Activated CD4-positive, alpha-beta T cell treated with anti-CD3 and anti-CD28 coated beads, Interleukin-2, amount 50 U/mL, for 4 hours (primary cell): ENCODE data around the gene ANKS1A.
"Not testable (repeated sequence)": the region's sequence is repeated elsewhere in the genome, so short reads cannot be mapped to it uniquely, and the experiment has no call there.

Source experiments
- DNase-seq, 2 experiments: peaks; one replicate each; pipeline ENCODE4 v3.0.0-alpha.2; 2020

ANKS1A gene, protein sequence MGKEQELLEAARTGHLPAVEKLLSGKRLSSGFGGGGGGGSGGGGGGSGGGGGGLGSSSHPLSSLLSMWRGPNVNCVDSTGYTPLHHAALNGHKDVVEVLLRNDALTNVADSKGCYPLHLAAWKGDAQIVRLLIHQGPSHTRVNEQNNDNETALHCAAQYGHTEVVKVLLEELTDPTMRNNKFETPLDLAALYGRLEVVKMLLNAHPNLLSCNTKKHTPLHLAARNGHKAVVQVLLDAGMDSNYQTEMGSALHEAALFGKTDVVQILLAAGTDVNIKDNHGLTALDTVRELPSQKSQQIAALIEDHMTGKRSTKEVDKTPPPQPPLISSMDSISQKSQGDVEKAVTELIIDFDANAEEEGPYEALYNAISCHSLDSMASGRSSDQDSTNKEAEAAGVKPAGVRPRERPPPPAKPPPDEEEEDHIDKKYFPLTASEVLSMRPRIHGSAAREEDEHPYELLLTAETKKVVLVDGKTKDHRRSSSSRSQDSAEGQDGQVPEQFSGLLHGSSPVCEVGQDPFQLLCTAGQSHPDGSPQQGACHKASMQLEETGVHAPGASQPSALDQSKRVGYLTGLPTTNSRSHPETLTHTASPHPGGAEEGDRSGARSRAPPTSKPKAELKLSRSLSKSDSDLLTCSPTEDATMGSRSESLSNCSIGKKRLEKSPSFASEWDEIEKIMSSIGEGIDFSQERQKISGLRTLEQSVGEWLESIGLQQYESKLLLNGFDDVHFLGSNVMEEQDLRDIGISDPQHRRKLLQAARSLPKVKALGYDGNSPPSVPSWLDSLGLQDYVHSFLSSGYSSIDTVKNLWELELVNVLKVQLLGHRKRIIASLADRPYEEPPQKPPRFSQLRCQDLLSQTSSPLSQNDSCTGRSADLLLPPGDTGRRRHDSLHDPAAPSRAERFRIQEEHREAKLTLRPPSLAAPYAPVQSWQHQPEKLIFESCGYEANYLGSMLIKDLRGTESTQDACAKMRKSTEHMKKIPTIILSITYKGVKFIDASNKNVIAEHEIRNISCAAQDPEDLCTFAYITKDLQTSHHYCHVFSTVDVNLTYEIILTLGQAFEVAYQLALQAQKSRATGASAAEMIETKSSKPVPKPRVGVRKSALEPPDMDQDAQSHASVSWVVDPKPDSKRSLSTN

DNA sequence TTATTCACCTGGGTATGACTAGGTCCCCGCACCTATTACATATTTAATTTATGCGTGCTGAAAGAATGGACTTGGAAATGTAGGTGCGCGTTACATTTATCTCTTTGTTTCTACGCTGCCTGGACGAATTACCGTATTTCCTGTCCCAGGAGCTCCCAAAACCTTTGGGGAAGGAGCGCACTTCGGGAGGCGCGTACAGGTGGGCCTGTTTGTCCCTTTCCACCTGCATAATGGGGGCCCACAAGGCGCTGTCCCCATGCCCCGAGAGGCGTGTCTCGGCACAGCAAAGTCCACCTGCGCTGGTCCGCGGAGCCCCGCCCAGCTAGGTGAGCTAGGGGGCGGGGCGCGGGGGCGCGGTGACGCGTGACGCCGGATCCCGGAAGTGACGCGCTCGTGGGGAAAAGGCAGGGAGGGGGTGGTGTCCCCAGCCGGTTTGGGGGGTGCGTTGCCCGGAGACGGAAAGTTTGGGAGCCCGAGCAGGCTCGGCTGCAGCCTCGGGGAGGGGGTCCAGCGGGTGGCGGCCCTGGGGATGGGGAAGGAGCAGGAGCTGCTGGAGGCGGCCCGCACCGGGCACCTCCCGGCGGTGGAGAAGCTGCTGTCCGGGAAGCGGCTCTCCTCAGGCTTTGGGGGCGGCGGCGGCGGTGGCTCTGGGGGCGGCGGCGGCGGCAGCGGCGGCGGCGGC lies at the start of gene ANKS1A:
Gene ANKS1A (plus strand): TSS at position 382 of the 682 bp plus-strand sequence. CDS start 148 bp downstream, at position 530.
- peak; percentile 89 for DNase-seq

DNA sequence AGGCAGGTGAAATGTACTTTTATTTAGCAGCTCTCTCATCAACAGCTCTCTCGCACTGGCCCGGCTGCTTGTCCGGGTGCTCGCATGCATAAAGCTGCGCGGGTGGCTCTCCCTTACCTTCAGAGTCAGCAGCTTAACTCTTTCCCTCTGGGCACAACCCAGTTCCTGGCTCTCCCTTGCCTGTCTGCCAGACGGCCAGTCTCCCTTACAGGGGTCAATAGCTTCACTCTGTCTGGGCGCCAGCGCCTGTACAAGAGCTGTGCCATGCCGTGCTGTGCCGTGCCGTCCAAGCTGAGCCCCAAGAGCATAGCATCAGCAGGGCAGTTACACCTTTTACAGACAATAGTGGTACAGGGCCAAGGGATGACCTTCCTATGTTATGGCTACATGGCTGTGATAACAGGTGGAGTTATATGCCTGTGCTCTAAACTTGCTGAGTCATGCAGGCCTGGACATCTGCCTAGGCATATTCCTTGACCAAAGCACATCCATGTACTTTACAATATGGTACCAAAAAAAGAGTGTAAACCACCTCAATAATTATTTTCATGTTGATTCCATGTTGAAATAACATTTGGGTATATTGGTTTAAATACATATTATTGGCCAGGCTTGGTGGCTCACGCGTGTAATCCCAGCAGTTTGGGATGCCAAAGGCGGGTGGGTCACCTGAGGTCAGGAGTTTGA lies 49.2 kb upstream of the ANKS1A start:
- no peak for DNase-seq

DNA sequence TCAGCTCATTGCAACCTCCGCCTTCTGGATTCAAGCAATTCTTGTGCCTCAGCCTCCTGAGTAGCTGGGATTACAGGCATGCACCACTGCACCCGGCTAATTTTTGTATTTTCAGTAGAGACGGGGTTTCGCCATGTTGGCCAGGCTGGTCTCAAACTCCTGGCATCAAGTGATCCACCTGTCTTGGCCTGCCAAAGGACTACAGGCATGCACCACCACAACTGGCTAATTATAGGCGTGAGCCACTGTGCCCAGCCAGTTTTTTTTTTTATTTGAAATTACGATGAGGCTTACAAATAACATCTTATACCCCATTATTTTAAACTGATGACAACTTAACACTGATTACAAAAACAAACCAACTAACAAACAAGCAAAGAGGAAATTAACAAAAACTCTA lies 40.0 kb upstream of the ANKS1A start:
- not testable (repeated sequence) for DNase-seq

DNA sequence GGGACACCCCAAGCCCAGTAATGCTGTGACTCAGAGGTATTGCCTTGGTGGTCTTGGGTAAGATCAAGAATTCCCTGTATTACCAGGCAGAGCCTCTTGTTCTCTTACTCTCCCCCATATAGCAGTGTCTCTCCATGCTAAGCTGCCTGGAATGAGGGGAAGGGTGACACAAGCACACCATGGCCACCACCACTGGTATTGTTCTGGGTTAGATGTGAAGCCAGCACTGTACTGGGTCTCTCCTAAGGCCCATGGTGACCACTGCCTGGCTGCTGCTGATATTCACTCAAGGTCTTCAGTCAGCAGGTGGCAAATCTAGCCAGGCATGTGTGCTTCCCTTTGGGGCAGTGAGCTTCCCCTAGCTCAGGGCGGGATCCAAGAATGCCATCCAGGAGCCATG lies 37.7 kb upstream of the ANKS1A start:
- no peak for DNase-seq

DNA sequence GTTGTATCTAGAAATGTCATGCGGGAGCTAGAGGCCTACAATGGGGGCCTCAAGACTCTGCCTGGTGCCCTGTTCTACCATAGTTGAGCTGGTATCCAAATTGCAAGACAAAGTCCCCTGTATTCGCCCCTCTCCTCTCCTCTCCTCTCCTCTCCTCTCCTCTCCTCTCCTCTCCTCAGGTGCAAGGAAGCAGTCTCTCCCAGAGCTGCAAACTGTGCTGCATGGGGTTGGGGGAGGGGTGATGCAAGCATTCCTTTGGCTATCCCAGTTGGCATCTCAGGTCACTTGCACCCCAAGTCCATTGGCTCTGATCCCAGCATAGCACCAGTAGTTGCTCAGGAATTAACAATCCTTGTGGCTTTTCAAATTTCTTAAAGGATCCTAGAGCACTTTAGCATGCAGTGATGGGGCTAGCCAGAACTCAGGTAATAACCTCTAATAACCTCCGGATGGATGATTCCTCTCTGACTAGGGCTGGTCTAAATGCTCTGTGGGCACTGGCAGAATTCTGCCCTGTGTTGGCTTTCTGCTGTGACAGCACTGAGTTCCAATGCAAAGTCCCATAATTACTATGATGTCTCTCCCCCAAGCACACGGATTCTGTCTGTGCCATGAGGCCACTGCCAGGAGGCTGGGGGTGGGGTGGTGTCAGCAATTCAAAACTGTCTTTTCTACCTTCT lies 36.5 kb upstream of the ANKS1A start:
- DNase-seq: no peak

DNA sequence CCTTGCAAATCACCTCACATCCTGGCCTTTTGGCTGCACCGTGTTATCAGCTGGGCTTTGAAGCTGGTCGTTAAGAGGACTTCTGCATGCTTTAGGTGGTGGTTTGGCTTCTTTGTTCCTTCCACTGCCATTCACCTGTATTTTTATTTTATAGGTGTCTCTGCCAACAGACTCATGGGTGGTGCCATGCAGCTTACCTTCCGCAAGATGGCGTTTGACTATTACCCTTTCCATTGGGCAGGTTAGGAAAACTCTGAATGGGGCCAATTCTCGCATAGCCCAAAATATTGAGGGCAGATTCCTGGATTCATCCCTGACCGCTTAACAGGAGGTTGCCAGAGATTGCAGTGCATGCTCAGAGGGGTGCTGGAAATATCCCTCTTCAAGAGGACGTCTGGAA lies 33.6 kb upstream of the ANKS1A start:
- no peak for DNase-seq

DNA sequence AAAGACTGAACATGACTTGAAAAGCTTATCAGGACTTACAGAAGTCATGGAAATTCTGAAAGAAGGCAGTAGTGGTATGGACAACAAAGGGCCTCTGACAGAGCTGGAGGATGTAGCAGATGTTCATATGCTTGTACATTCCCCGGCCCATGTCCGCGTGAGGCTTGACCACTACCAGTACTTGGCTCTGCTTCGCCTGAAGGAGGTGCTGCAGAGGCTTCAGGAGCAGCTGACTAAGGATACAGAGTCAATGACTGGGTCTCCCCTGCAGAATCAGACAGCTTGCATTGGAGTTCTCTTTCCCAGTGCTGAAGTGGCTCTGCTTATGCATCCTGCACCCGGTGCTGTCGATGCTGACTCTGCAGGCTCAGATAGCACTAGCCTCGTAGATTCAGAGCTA lies 30.4 kb upstream of the ANKS1A start:
- DNase-seq: no peak

DNA sequence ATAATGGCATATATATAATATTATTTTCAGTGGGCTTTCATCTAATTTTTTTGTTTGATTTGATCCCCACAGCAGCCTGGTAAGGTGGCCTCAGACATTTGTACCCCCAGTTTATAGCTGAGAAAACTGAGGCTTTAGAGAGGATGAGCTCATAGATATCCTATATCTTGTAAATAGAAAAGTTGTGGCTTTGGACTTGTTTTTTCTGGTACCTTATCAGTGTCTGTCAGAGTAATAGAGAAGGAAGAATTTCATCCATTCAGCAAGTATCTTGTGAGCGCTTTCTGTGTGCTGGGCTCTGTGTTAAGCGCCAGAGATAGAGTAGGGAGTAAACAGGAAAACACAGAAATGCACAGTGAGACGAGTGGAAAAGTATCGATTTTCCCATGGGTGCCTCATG lies 29.1 kb upstream of the ANKS1A start:
- DNase-seq: no peak

DNA sequence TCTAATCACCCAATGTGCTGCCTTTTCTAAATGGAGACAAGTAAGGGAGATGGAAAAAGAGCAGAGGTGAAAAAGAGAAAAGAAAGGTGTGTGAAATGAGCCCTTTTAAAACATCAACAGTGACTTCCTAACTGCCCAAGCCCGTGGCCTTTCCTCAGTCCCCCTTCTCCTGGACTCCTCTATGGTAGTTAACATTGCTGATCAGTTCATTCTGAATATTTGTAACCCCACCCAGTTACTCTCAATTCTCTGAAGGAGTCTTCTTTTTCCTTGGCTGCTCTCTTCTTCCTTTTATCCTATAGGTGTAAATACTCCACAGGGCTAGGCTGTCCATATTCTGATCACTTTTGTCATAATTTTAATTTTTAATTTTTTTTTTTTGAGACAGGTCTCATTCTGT lies 28.3 kb upstream of the ANKS1A start:
- no peak for DNase-seq

DNA sequence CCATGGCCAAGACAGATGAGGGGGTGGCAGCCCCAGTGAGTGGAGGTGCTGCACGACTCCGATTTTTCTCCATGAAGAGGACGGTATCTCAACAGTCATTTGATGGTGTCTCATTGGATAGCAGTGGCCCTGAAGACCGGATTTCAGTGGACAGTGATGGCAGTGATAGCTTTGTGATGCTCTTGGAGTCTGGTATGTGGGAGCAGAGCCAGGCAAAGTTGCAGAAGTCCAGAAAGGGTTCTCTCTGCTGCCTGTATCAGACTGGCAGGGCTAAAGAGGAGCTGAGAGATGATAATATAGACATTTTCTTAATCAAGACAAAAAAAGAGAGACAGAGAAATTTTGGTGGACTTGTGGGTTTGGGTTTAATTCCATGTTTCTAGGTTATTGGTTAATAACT lies 25.0 kb upstream of the ANKS1A start:
- no peak for DNase-seq

DNA sequence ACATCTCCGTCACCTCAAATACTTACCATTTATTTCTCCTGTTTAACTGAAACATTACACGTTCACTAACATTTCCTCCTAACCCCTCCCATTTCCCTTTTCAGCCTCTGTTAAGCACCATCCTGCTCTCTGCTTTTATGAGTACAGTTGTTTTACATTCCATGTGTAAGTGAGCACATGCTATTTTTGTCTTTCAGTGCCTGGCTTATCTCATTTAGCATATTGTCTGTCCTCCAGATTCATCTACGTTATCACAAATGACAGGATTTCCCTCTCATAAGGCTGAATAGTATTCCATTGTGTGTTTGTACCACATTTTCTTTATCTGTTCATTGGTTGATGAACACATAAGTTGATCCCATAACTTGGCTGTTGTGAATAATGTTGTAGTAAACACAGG lies 23.9 kb upstream of the ANKS1A start:
- DNase-seq: no peak

DNA sequence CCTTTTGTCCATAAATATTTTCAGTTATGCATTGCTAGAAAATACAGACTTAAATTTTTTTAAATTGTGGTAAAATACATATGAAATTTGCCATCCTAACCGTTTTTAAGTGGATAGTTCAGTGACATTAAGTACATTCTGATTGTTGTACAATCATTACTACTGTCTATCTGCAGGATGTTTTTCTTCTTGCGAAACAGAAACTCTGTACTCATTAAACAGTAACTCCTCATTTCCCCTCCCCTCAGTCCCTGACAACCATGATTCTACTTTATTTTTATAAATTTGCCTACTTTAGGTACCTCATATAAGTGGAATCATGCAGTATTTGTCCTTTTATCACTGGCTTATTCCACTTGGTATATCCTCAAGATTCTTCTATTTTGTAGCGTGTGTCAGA lies 22.5 kb upstream of the ANKS1A start:
- DNase-seq: no peak

DNA sequence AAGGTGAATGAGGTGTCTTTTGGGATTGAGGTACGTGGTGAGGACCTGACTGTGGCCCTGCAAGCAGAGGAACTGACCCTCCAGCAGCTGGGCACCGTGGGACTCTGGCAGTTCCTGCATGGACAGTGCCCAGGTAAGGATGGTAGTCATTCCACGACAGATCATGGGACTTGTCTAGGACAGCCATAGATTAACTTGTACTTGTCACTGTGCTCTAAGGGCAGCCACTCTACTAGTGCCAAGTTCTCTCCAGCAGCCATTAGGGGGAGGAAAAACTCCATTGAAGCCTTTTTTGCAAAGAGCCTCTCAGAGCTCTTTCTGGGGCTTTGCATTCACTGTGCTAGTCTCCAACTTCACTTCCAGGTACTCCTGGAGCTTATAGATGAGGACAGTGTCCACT lies 21.6 kb upstream of the ANKS1A start:
- no peak for DNase-seq

DNA sequence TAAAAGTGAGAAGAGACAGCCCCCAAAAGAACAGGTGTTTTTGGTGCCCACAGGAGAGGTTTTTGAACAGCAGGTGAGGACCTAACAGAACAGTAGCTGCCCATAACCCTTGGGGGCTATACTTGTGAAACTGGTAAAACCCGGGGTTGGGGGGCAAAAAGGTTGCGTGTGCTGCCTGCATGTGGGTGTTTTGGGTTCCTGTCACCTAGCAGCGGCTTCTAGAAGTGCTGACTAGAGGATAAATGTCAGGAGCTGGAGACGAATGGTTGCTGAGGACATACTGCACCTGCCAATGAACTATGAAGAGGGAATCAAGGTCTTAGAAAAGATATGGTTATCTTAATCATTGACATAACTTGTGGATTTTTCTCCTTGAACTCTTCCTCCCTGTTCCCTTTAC lies 17.2 kb upstream of the ANKS1A start:
- DNase-seq: no peak

DNA sequence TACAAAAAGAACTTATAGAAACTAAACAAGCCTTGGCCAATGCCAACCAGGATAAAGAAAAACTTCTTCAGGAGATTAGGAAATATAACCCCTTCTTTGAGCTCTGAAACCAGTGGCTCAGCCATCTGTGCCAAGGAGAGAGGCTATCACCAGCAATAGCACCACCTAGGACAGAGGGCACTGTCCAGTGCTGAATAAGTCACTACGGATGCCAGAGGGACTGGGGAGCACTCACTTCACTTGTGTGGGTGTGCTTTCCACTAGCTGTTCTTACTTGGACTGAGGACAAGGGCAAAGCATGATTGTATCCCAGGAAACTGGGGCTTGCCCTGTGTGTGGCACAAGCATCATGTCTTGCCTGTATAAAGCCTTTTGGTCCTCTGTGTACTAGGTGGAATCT lies 16.7 kb upstream of the ANKS1A start:
- DNase-seq: no peak

DNA sequence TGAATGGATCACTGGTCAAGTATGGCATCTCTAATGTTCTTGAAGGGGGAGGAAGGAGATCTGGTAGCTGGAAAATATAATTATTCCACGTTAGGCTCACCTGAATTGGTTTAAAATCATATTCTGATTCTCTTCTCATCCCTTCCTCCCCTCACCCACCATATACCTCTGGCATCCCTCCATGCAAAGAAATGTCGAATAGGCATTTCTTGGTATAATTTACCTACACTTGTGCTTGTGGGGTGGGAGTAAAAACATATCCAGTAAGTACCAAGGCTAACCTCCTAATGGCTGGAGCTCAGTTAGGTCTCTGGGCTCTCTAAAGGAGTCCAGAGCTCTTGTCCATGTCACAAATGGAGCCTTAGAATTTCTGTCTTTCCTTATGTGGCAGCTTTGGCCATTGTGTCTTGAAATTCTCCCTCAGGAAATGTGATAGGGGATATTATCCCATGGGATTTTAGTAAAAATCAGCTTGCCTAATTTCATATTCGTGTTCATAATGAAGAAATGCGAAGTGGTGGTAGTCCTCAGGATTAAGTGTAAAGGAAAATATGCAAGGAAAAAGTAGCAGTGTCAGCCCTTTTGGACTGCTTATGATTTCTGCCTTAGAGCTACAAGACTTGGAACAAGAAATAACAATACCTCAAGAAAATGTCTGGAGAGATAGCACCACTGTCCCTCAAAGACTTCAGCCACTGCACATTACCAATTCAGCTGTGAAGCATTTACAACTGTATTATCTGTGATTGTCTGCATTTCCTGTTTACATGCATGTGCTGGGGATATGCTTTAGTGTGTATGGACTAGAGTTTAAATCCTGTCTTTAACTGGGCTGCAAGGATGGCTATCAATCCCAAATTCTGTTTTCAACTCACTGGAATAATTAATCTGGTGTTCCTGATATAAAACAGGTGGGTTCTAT lies 13.5 kb upstream of the ANKS1A start:
- DNase-seq: no peak

DNA sequence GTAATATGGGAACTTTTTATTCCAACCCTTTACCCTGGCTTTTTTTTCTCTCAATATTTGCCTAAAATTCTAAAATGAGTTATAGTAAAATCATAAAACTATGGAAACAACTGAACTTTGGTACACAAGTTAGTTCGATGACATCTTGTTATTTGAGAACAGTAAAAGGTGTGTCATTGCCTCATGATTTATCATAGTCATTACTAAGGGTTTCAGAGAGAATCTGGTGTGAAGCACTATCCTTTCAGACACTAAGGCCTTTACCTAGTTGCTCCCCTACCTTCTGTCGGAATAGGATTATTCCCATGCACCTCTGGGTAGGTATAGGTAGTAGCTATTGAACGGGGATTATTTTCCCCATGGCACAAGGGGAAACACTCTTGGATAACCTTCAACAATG lies 12.6 kb upstream of the ANKS1A start:
- no peak for DNase-seq

DNA sequence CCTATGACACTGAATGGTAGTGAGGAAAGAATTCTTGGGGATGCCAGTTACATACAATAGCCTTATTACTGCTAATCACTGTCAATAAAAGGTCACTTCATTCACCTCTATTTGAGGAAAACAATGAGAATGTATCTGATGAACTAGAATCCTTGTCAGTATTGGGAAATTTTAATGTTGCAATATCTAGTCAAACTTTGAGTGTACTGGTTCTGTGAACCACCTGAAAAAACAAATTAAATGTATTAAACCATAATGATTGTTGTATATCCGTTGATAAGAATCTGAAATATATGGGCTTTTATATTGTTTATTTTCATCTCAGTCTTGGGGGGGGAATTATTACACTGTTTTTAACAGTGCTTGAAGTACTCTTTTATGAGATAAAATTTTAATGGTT lies 11.8 kb upstream of the ANKS1A start:
- no peak for DNase-seq

DNA sequence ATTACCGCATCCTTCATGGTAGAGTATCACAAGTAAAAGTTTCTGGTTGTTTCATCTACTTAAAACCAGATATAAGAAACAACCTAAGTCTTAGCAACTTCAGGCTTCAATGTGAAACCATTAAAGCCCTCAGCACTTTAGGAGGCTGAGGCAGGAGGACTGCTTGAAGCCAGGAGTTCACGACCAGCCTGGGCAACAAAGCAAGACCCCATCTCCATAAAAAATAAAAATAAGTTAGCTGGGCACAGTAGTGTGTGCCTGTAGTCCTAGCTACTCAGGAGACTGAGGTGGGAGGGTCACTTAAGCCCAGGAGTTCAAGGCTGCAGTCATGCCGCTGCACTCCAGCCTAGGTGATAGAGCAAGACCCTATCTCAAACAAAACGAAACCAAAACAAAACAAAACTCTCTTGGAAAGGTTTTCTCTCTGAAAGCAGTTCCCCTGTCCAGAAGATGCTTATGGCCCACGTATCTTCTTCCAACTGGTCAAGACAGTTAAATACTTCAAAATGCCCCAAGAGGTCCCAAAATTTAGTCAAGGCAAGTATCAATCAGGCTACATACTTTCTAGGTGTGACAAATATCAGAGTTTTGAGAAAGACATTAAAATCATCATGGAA lies 11.1 kb upstream of the ANKS1A start:
- no peak for DNase-seq

DNA sequence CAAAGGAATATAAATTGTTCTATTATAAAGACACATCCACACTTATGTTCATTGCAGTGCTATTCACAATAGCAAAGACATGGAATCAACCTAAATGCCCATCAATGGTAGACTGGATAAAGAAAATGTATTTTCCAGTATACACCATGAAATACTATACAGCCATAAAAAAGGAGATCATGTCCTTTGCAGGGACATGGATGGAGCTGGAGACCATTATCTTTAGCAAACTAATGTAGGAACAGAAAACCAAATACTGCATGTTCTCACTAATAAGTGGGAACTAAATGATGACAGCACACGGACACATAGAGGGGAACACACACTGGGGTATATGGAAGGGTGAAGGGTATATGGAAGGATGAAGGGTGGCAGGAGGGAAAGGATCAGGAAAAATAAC lies 5.0 kb upstream of the ANKS1A start:
- not testable (repeated sequence) for DNase-seq
